Skeletal muscle tissue (tissue), 4 donors: ENCODE measurements around the gene CDC42EP2. TPM values are rescaled to one million over a fixed set of nuclear protein-coding genes. Genes with fewer than 3 reads are reported as not detected.

Source experiments
- H3K27ac ChIP-seq: one replicate; pipeline ENCODE4 v1.7.0; 2013; ENCODE audit warnings: mild to moderate bottlenecking, low read depth, low read length, inconsistent platforms
- H3K27me3 ChIP-seq, 3 donors: one replicate each; pipeline ENCODE4 v1.7.0; 2013; ENCODE audit warnings: low read length in 3 of 3; ENCODE audit not compliant: control insufficient read depth in 3 of 3, insufficient read depth in 3 of 3
- H3K36me3 ChIP-seq, 3 donors: one replicate each; pipeline ENCODE4 v1.7.0; 2013; ENCODE audit warnings: low read length in 3 of 3; ENCODE audit not compliant: control insufficient read depth in 3 of 3, insufficient read depth in 3 of 3
- H3K4me1 ChIP-seq, 3 donors: one replicate each; pipeline ENCODE4 v1.7.0; 2013; ENCODE audit warnings: low read length in 3 of 3, mild to moderate bottlenecking in 3 of 3; ENCODE audit not compliant: control insufficient read depth in 3 of 3, insufficient read depth in 3 of 3
- H3K4me3 ChIP-seq, 3 donors: one replicate each; pipeline ENCODE4 v1.7.0; 2013; ENCODE audit warnings: low read length in 3 of 3
- H3K9ac ChIP-seq, 3 donors: one replicate each; pipeline ENCODE4 v1.7.0; 2013; ENCODE audit warnings: low read length in 3 of 3, mild to moderate bottlenecking in 3 of 3, moderate library complexity in 2 of 3, low read depth in 1 of 3
- H3K9me3 ChIP-seq, 3 donors: one replicate each; pipeline ENCODE4 v1.7.0; 2013; ENCODE audit warnings: low read length in 3 of 3; ENCODE audit not compliant: control insufficient read depth in 3 of 3
- total RNA-seq: library from RNA; depleted of rRNA; stranded (reverse); fragments of >200 nt; gene quantifications from one replicate; pipeline ENCODE4 v1.2.3, GENCODE V29; 2014
- donor health status: Osteomylitis.

Gene CDC42EP2
- total RNA-seq, 1 donor from 2014 or later = 19.3 TPM

GRCh38 chr11:65297026-65297672, 17.5 kb upstream of the CDC42EP2 start:
- Histone ChIP-seq H3K4me3 (no peak overlapping the region), H3K27me3 (no peaks in the 10 kb centered on the region), H3K9ac (no peak overlapping the region), H3K36me3 (peaks cover 8 to 27% (median 22%) of the 10 kb centered on the region in 3 donors), H3K27ac (no peak overlapping the region), H3K9me3 (no peaks in the 10 kb centered on the region), H3K4me1 (peaks cover 34 to 50% (median 48%) of the 10 kb centered on the region in 3 donors)

GRCh38 chr11:65298131-65298535, 16.5 kb upstream of the CDC42EP2 start:
- peak overlapping the region; percentile 45 to 74 (median 47) for H3K9ac ChIP-seq
- H3K4me1 ChIP-seq = peaks cover 32 to 44% (median 41%) of the 10 kb centered on the region in 3 donors
- peak overlapping the region; percentile 6 to 32 (median 9) for H3K4me3 ChIP-seq
- H3K27me3 ChIP-seq = no peaks in the 10 kb centered on the region
- no peaks in the 10 kb centered on the region for H3K9me3 ChIP-seq
- peaks cover 8 to 27% (median 22%) of the 10 kb centered on the region in 3 donors for H3K36me3 ChIP-seq
- H3K27ac ChIP-seq = peak overlapping the region; percentile 79

GRCh38 chr11:65298655-65299179, 15.9 kb upstream of the CDC42EP2 start:
- H3K9ac ChIP-seq = peak overlapping the region; percentile 45 to 74 (median 47)
- H3K36me3 ChIP-seq = peaks cover 8 to 27% (median 20%) of the 10 kb centered on the region in 3 donors
- H3K27me3 ChIP-seq = no peaks in the 10 kb centered on the region
- H3K27ac ChIP-seq = peak overlapping the region; percentile 79
- peaks cover 32 to 40% (median 39%) of the 10 kb centered on the region in 3 donors for H3K4me1 ChIP-seq
- no peaks in the 10 kb centered on the region for H3K9me3 ChIP-seq
- peak overlapping the region in 2 of 3 donors; percentile 6 to 32 for H3K4me3 ChIP-seq

- H3K36me3 ChIP-seq = peaks cover 0 to 8% (median 1%) of the 10 kb centered on the region in 3 donors
- H3K4me3 ChIP-seq = no peak overlapping the region
- H3K9ac ChIP-seq = peak overlapping the region in 1 of 3 donors; percentile 25
- no peak overlapping the region for H3K27ac ChIP-seq
- no peaks in the 10 kb centered on the region for H3K27me3 ChIP-seq
- H3K4me1 ChIP-seq = peaks cover 32 to 37% (median 36%) of the 10 kb centered on the region in 3 donors
- H3K9me3 ChIP-seq = no peaks in the 10 kb centered on the region
Observed at GRCh38 chr11:65300621-65301275, 13.9 kb upstream of the CDC42EP2 start.

GRCh38 chr11:65301491-65302329, 13.0 kb upstream of the CDC42EP2 start:
- Histone ChIP-seq H3K4me3 (no peak overlapping the region), H3K27me3 (no peaks in the 10 kb centered on the region), H3K9me3 (no peaks in the 10 kb centered on the region), H3K4me1 (peaks cover 32 to 37% (median 36%) of the 10 kb centered on the region in 3 donors), H3K9ac (peak overlapping the region in 1 of 3 donors; percentile 25), H3K36me3 (peaks cover 0 to 4% (median 0%) of the 10 kb centered on the region in 3 donors), H3K27ac (no peak overlapping the region)

GRCh38 chr11:65303555-65303954, 11.1 kb upstream of the CDC42EP2 start:
- Histone ChIP-seq H3K4me3 (no peak overlapping the region), H3K4me1 (peaks cover 20 to 28% (median 20%) of the 10 kb centered on the region in 3 donors)

GRCh38 chr11:65304110-65304509, 10.6 kb upstream of the CDC42EP2 start:
- peaks cover 20 to 28% (median 20%) of the 10 kb centered on the region in 3 donors for H3K4me1 ChIP-seq
- no peak overlapping the region for H3K9ac ChIP-seq
- no peak overlapping the region for H3K4me3 ChIP-seq
- H3K27me3 ChIP-seq = no peaks in the 10 kb centered on the region
- no peaks in the 10 kb centered on the region for H3K36me3 ChIP-seq
- no peak overlapping the region for H3K27ac ChIP-seq
- H3K9me3 ChIP-seq = no peaks in the 10 kb centered on the region

More at GRCh38 chr11:65303555-65303954, 11.1 kb upstream of the CDC42EP2 start:
- Histone ChIP-seq H3K27ac (no peak overlapping the region), H3K36me3 (no peaks in the 10 kb centered on the region), H3K9ac (no peak overlapping the region), H3K27me3 (no peaks in the 10 kb centered on the region), H3K9me3 (no peaks in the 10 kb centered on the region)

GRCh38 chr11:65304613-65305012, 10.1 kb upstream of the CDC42EP2 start:
- H3K27ac ChIP-seq = no peak overlapping the region
- peaks cover 16 to 24% (median 19%) of the 10 kb centered on the region in 3 donors for H3K4me1 ChIP-seq
- no peaks in the 10 kb centered on the region for H3K27me3 ChIP-seq

GRCh38 chr11:65305501-65306268, 9.0 kb upstream of the CDC42EP2 start:
- Histone ChIP-seq H3K4me3 (no peak overlapping the region), H3K9me3 (no peaks in the 10 kb centered on the region), H3K9ac (no peak overlapping the region), H3K36me3 (no peaks in the 10 kb centered on the region), H3K4me1 (peaks cover 23 to 32% (median 27%) of the 10 kb centered on the region in 3 donors), H3K27me3 (no peaks in the 10 kb centered on the region), H3K27ac (no peak overlapping the region)

More at GRCh38 chr11:65304613-65305012, 10.1 kb upstream of the CDC42EP2 start:
- H3K9ac ChIP-seq = no peak overlapping the region
- no peak overlapping the region for H3K4me3 ChIP-seq
- no peaks in the 10 kb centered on the region for H3K9me3 ChIP-seq
- no peaks in the 10 kb centered on the region for H3K36me3 ChIP-seq
